IMR-90 (cell line): ENCODE measurements around the gene DIAPH1. TPM values are rescaled to one million over a fixed set of nuclear protein-coding genes. Genes with fewer than 3 reads are reported as not detected.

ENCODE experiments used
- ATAC-seq: fragments of 200-7000 bp; cut with Tn5 transposase; 2 replicates; pipeline ENCODE4 v1.9.1; 2020; ENCODE audit warnings: low read depth, mild to moderate bottlenecking, moderate library complexity
- BruUV-seq: library from RNA; stranded (reverse); fragments of 400-500 nt; replicated peaks from 2 replicates; lab custom pipeline; 2021; lab: Mats Ljungman, UMichigan
- CTCF ChIA-PET: fragments of 300-600 bp; formaldehyde crosslinking; extraction: SDS; loops from one replicate; lab custom pipeline; 2021; ENCODE audit warnings: antibody characterized with exemption; lab: Yijun Ruan, JAX
- POLR2A ChIA-PET: fragments of 300-600 bp; sonication (Branson Sonifier 250); formaldehyde crosslinking; loops from one replicate; lab custom pipeline; 2022; ENCODE audit warnings: antibody characterized with exemption; ENCODE audit not compliant: unreplicated experiment; lab: Charles Lee
- DNase-seq: peaks from one replicate; pipeline ENCODE4 v3.0.0; 2013
- H2AFZ ChIP-seq: replicated peaks from 2 replicates; pipeline ENCODE3; 2013; ENCODE audit warnings: low read length, mild to moderate bottlenecking; ENCODE audit not compliant: poor library complexity
- H2AK5ac ChIP-seq: 2 replicates; pipeline ENCODE4 v1.6.1; 2013; ENCODE audit warnings: low read depth, low read length, inconsistent platforms
- H2AK9ac ChIP-seq: replicated peaks from 2 replicates; pipeline ENCODE3; 2013; ENCODE audit warnings: mild to moderate bottlenecking, low read depth, low read length, moderate library complexity; ENCODE audit not compliant: poor library complexity
- H2BK120ac ChIP-seq: 2 replicates; pipeline ENCODE4 v1.6.1; 2013; ENCODE audit warnings: low read depth, low read length, inconsistent platforms
- H2BK15ac ChIP-seq: 3 replicates; pipeline ENCODE4 v1.6.1; 2013; ENCODE audit warnings: low read depth, low read length, inconsistent platforms
- H2BK20ac ChIP-seq: 2 replicates; pipeline ENCODE4 v1.6.1; 2013; ENCODE audit warnings: low read depth, mild to moderate bottlenecking, inconsistent platforms, low read length, moderate library complexity
- H2BK5ac ChIP-seq: 2 replicates; pipeline ENCODE4 v1.6.1; 2013; ENCODE audit warnings: mild to moderate bottlenecking, low read depth, low read length, inconsistent platforms; ENCODE audit not compliant: poor library complexity, severe bottlenecking
- H3K14ac ChIP-seq: replicated peaks from 2 replicates; pipeline ENCODE4 v1.6.1; 2013; ENCODE audit warnings: low read depth, low read length, inconsistent platforms
- H3K18ac ChIP-seq: 2 replicates; pipeline ENCODE4 v1.6.1; 2013; ENCODE audit warnings: low read depth, low read length, control low read depth
- H3K23ac ChIP-seq: 2 replicates; pipeline ENCODE4 v1.6.1; 2013; ENCODE audit warnings: low read depth, low read length, inconsistent platforms
- H3K27ac ChIP-seq: 2 replicates; pipeline ENCODE4 v1.5.1; 2013; ENCODE audit warnings: mild to moderate bottlenecking, control low read depth, low read length; ENCODE audit not compliant: insufficient read depth
- H3K27me3 ChIP-seq: 2 replicates; pipeline ENCODE4 v1.6.1; 2013; ENCODE audit warnings: low read length; ENCODE audit not compliant: control insufficient read depth, insufficient read depth
- H3K36me3 ChIP-seq: 2 replicates; pipeline ENCODE4 v1.6.1; 2013; ENCODE audit warnings: low read length, mixed read lengths; ENCODE audit not compliant: control insufficient read depth, insufficient read depth
- H3K4ac ChIP-seq: 2 replicates; pipeline ENCODE4 v1.6.1; 2013; ENCODE audit warnings: low read depth, low read length, inconsistent platforms
- H3K4me1 ChIP-seq: 2 replicates; pipeline ENCODE4 v1.6.1; 2013; ENCODE audit warnings: low read length, mixed read lengths; ENCODE audit not compliant: control insufficient read depth, insufficient read depth
- H3K4me2 ChIP-seq: 2 replicates; pipeline ENCODE4 v1.6.1; 2013; ENCODE audit warnings: low read depth, mild to moderate bottlenecking, control low read depth, low read length, moderate library complexity
- H3K4me3 ChIP-seq: 2 replicates; pipeline ENCODE4 v1.5.1; 2013; ENCODE audit warnings: low read depth, mild to moderate bottlenecking, control low read depth, low read length, moderate library complexity; ENCODE audit not compliant: insufficient read depth
- H3K56ac ChIP-seq: 2 replicates; pipeline ENCODE4 v1.6.1; 2013; ENCODE audit warnings: low read length, inconsistent platforms; ENCODE audit not compliant: insufficient read depth; ENCODE audit errors: extremely low read depth
- H3K79me1 ChIP-seq, 2 experiments: 2 replicates each; pipeline ENCODE4 v1.6.1; 2013; ENCODE audit warnings: low read length in 2 of 2, inconsistent platforms in 1 of 2, low read depth in 1 of 2
- H3K9ac ChIP-seq: 2 replicates; pipeline ENCODE4 v1.6.1; 2013; ENCODE audit warnings: low read depth, low read length, control low read depth
- H3K9me1 ChIP-seq: 2 replicates; pipeline ENCODE4 v1.6.1; 2013; ENCODE audit warnings: low read length, inconsistent platforms; ENCODE audit not compliant: insufficient read depth
- H3K9me3 ChIP-seq: 2 replicates; pipeline ENCODE4 v1.6.1; 2013; ENCODE audit warnings: low read length; ENCODE audit not compliant: control insufficient read depth, insufficient read depth
- H4K20me1 ChIP-seq: 2 replicates; pipeline ENCODE4 v1.6.1; 2013; ENCODE audit warnings: low read length, inconsistent platforms; ENCODE audit not compliant: insufficient read depth
- H4K5ac ChIP-seq: 2 replicates; pipeline ENCODE4 v1.6.1; 2013; ENCODE audit warnings: mild to moderate bottlenecking, low read depth, low read length, control low read depth
- H4K8ac ChIP-seq, 2 experiments: 2 replicates each; pipeline ENCODE4 v1.6.1; 2013; ENCODE audit warnings: low read depth in 2 of 2, low read length in 2 of 2, control low read depth in 1 of 2, inconsistent platforms in 1 of 2
- H4K91ac ChIP-seq: 2 replicates; pipeline ENCODE4 v1.6.1; 2013; ENCODE audit warnings: low read depth, low read length, inconsistent platforms; ENCODE audit not compliant: insufficient read depth
- BHLHE40 ChIP-seq: fragments of 150-350 bp; IDR thresholded peaks from 2 replicates; pipeline ENCODE4 v1.6.1; 2016; ENCODE audit warnings: mild to moderate bottlenecking, low read depth, low read length
- CHD1 ChIP-seq: IDR thresholded peaks from 2 replicates; pipeline ENCODE4 v1.6.1; 2012; ENCODE audit warnings: low read depth, low read length, improper control_type of control experiment
- ELK1 ChIP-seq: fragments of 150-350 bp; IDR thresholded peaks from 2 replicates; pipeline ENCODE4 v1.6.1; 2016; ENCODE audit warnings: low read depth, mild to moderate bottlenecking, low read length, moderate library complexity, borderline replicate concordance
- FOS ChIP-seq: fragments of 150-350 bp; IDR thresholded peaks from 2 replicates; pipeline ENCODE4 v1.6.1; 2016; ENCODE audit warnings: low read depth, low read length
- MAFK ChIP-seq: IDR thresholded peaks from 2 replicates; pipeline ENCODE4 v1.6.1; 2012; ENCODE audit warnings: low read depth, low read length, improper control_type of control experiment
- MAZ ChIP-seq: IDR thresholded peaks from 2 replicates; pipeline ENCODE4 v1.6.1; 2012; ENCODE audit warnings: low read depth, mild to moderate bottlenecking, low read length, improper control_type of control experiment, moderate library complexity, borderline replicate concordance
- MXI1 ChIP-seq: IDR thresholded peaks from 2 replicates; pipeline ENCODE4 v1.6.1; 2012; ENCODE audit warnings: low read depth, mild to moderate bottlenecking, low read length, moderate library complexity, borderline replicate concordance
- NFE2L2 ChIP-seq: fragments of 150-350 bp; IDR thresholded peaks from 2 replicates; pipeline ENCODE4 v1.6.1; 2016; ENCODE audit warnings: low read depth, mild to moderate bottlenecking, low read length
- POLR2A ChIP-seq: IDR thresholded peaks from 2 replicates; pipeline ENCODE4 v1.6.1; 2012; ENCODE audit warnings: mild to moderate bottlenecking, low read depth, low read length
- RAD21 ChIP-seq: IDR thresholded peaks from 2 replicates; pipeline ENCODE4 v1.6.1; 2012; ENCODE audit warnings: low read length, improper control_type of control experiment
- RCOR1 ChIP-seq: IDR thresholded peaks from 2 replicates; pipeline ENCODE4 v1.6.1; 2012; ENCODE audit warnings: mild to moderate bottlenecking, low read length, improper control_type of control experiment; ENCODE audit not compliant: insufficient replicate concordance
- WGBS, 2 experiments: methylation state at CpG; one replicate each; pipeline versions ENCODE4 v1.1.5 to v1.1.7; 2013; ENCODE audit warnings: missing lambda C conversion rate in 2 of 2; ENCODE audit not compliant: insufficient read length in 1 of 2; ENCODE audit errors: extremely low coverage in 2 of 2; 5-methylcytosine and 5-hydroxymethylcytosine counted together
- dilution Hi-C: fragments of 300-500 bp; cut with HindIII; formaldehyde crosslinking; loops from one replicate; pipeline ENCODE4 v1.14.3; 2018; ENCODE audit warnings: low sequenced_read_pairs; ENCODE audit not compliant: unreplicated experiment
- in situ Hi-C: fragments of 300-500 bp; cut with MboI; formaldehyde crosslinking; loops from 3 replicates; pipeline ENCODE4 v1.14.3; 2019; ENCODE audit warnings: low sequenced_read_pairs, inconsistent platforms, mixed read lengths
- intact Hi-C: fragments of 100-400 bp; cut with micrococcal nuclease; formaldehyde crosslinking; loops from 2 replicates; pipeline ENCODE4 v1.10.0; 2022
- polyA plus RNA-seq, 3 experiments: library from polyadenylated mRNA; depleted of rRNA; stranded (reverse); fragments of >200 nt; gene quantifications; 2 replicates each; pipeline ENCODE4 v1.2.3, GENCODE V29; 2012; ENCODE audit warnings: low replicate concordance in 1 of 3
- total RNA-seq: library from RNA; depleted of rRNA; stranded (reverse); fragments of >200 nt; gene quantifications from 2 replicates; pipeline ENCODE4 v1.2.3, GENCODE V29; 2012
- TF ChIP-seq, protein P1 (sequence below): fragments of 150-350 bp; IDR thresholded peaks from 2 replicates; pipeline ENCODE4 v1.6.1; 2017; ENCODE audit warnings: mild to moderate bottlenecking, antibody characterized with exemption, low read length, low read depth

Gene DIAPH1
- total and polyA plus RNA-seq, 2 of the 4 experiments (the other 2 are of a cell fraction): 12.0 to 37.4 TPM

- TF ChIP-seq BHLHE40: no peak
- TF ChIP-seq FOS: no peak
These were observed 143.1 kb downstream of the DIAPH1 start, which contains the start of gene PCDHGC3 (continued) for GRCh38 chr5:141475625-141476131.

- no peak overlapping the region for H3K23ac ChIP-seq
- BruUV-seq: no TSS peak
- no peak overlapping the region for H2BK5ac ChIP-seq
- no peaks in the 10 kb centered on the region for H3K36me3 ChIP-seq
- H2BK15ac ChIP-seq: no peak overlapping the region
- no peak overlapping the region for H3K14ac ChIP-seq
- H3K9me1 ChIP-seq: no peaks in the 10 kb centered on the region
- 100% methylated on average over 1 of the region's 3 CpGs; no CpG with 5 or more reads in 1 of the 2 experiments for WGBS, 2 experiments
- no peak for ATAC-seq
- POLR2A ChIA-PET: no interaction called here
- H3K27ac ChIP-seq: no peak overlapping the region
- no peak overlapping the region for H2BK120ac ChIP-seq
- intact Hi-C loops (no loop called here), dilution Hi-C loops (no loop called here), in situ Hi-C loops (no loop called here)
- H2AK9ac ChIP-seq: no peak overlapping the region
- no peak overlapping the region for H2AFZ ChIP-seq
- no peak for TF ChIP-seq MAFK
- TF ChIP-seq NFE2L2: no peak
- TF ChIP-seq RAD21: no peak
- TF ChIP-seq CHD1: no peak
- TF ChIP-seq POLR2A: no peak
- no peak for TF ChIP-seq MAZ
- TF ChIP-seq MXI1: no peak
- TF ChIP-seq, protein P1, sequence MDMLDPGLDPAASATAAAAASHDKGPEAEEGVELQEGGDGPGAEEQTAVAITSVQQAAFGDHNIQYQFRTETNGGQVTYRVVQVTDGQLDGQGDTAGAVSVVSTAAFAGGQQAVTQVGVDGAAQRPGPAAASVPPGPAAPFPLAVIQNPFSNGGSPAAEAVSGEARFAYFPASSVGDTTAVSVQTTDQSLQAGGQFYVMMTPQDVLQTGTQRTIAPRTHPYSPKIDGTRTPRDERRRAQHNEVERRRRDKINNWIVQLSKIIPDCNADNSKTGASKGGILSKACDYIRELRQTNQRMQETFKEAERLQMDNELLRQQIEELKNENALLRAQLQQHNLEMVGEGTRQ: no peak
- no peak for TF ChIP-seq RCOR1
- TF ChIP-seq ELK1: no peak
- no peaks in the 10 kb centered on the region for H4K20me1 ChIP-seq
- DNase-seq: peak; percentile 41
- H3K9ac ChIP-seq: no peak overlapping the region
- no peak overlapping the region for H4K91ac ChIP-seq
- H4K5ac ChIP-seq: no peak overlapping the region
- no peak overlapping the region for H4K8ac ChIP-seq
- H3K4me3 ChIP-seq: no peak overlapping the region
- no peak overlapping the region for H3K56ac ChIP-seq
- no peaks in the 10 kb centered on the region for H3K27me3 ChIP-seq
- peaks cover under 1 to 6% of the 10 kb centered on the region in 2 experiments; a peak in 2 of 4 replicates for H3K79me1 ChIP-seq
- no peak overlapping the region for H3K4me2 ChIP-seq
- CTCF ChIA-PET: interaction anchor here (0.6 to 1.1 kb wide), 3 partner anchors 58 to 127 kb away, joined by 3 to 6 read pairs (median 5); no protein-coding TSS in a partner anchor
- H2BK20ac ChIP-seq: no peak overlapping the region
- H3K18ac ChIP-seq: no peak overlapping the region
- H3K9me3 ChIP-seq: no peaks in the 10 kb centered on the region
- H3K4ac ChIP-seq: no peak overlapping the region
- H2AK5ac ChIP-seq: no peak overlapping the region
- no peaks in the 10 kb centered on the region for H3K4me1 ChIP-seq
These were observed 153.4 kb downstream of the DIAPH1 start for GRCh38 chr5:141465351-141465750.
